ENCODE results near the gene ZBTB39. TPM values are rescaled to one million over a fixed set of nuclear protein-coding genes. Genes with fewer than 3 reads are reported as not detected.

ZBTB39 gene
- total and polyA plus RNA-seq, 2 of the 13 experiments (the other 11 are each of a cell fraction or from before 2014, with no cell fraction given) = 6.5 to 6.9 TPM

GRCh38 chr12:57008178-57008577 lies 1.8 kb upstream of the ZBTB39 start:
- Histone ChIP-seq H3K4me2 (ENCODE audit: low read depth, low read length) (peak overlapping the region; percentile 66; the same call in 1 of the 2 replicates), H3K9ac (ENCODE audit: insufficient read depth, low read depth, low read length) (no peak overlapping the region), H3K27ac (ENCODE audit: extremely low read length, insufficient read depth, low read length) (no peak overlapping the region), H4K20me1 (ENCODE audit: insufficient read depth, low read length) (no peaks in the 10 kb centered on the region), H3K27me3 (ENCODE audit: control insufficient read depth in 1 of 2, insufficient read depth in 2 of 2, low read length in 2 of 2) (peaks cover 3 to 9% of the 10 kb centered on the region in 2 experiments; a peak in 3 of 5 replicates), H3K79me2 (ENCODE audit: insufficient read depth, low read length) (peaks cover 14% of the 10 kb centered on the region), H3K9me3 (ENCODE audit: low read length) (no peaks in the 10 kb centered on the region), H3K4me3 (replicated peaks in 1 of 3; ENCODE audit: insufficient read depth in 1 of 3, low read depth in 2 of 3, low read length in 3 of 3) (no peak overlapping the region), H3K36me3 (replicated peaks in 1 of 2; ENCODE audit: control insufficient read depth in 1 of 2, insufficient read depth in 2 of 2, low read length in 2 of 2) (peaks cover 6 to 16% of the 10 kb centered on the region in 2 experiments), H3K4me1 (ENCODE audit: insufficient read depth, low read length) (peaks cover 42% of the 10 kb centered on the region), H2AFZ (ENCODE audit: low read length) (no peak overlapping the region)
- intact Hi-C loops (cut with micrococcal nuclease; ENCODE audit: unreplicated experiment) (loop anchor here (1.0 to 2.0 kb wide), 2 partner anchors 54 to 105 kb away; no protein-coding TSS in a partner anchor), in situ Hi-C loops (cut with HindIII; ENCODE audit: extremely low pct_ligation_motif_present, low pct_unique_long_range_greater_than_20kb) (loop anchor here (5.0 kb wide), 2 partner anchors 44 to 104 kb away; partner anchors contain the start of genes MYO1A and STAT6)
- peak; percentile 85 for FAIRE-seq
- BruUV-seq (replicated peaks) = no TSS peak
- POLR2A ChIA-PET = interaction anchor here (1.1 to 1.7 kb wide), 2 partner anchors 10 to 41 kb away, joined by 5 to 7 read pairs; no protein-coding TSS in a partner anchor
- peak; percentile 49 for ATAC-seq
- CTCF ChIA-PET (ENCODE audit: low intra/inter-chr PET ratio, low total read pairs) = interaction anchor here (1.1 to 4.6 kb wide), 3 partner anchors 54 to 104 kb away, joined by 3 to 72 read pairs (median 4); no protein-coding TSS in a partner anchor
- DNase-seq (ENCODE audit: low spot score) = peak; percentile 59
- no peak for TF ChIP-seq SNAPC2 (CRISPR knock-in tag; IDR thresholded peaks at IDR 0.05)
- no peak for TF ChIP-seq ETS1 (CRISPR knock-in tag; IDR thresholded peaks at IDR 0.05)
- peak; percentile 79 for TF ChIP-seq CTCF (CRISPR knock-in tag; IDR thresholded peaks at IDR 0.05)
- TF ChIP-seq THYN1 (CRISPR knock-in tag; IDR thresholded peaks at IDR 0.05; ENCODE audit: borderline replicate concordance, low read depth) = no peak
- no peak for TF ChIP-seq JUNB (CRISPR knock-in tag; IDR thresholded peaks at IDR 0.05; ENCODE audit: borderline replicate concordance)
- TF ChIP-seq ATRX (CRISPR knock-in tag; IDR thresholded peaks at IDR 0.05; ENCODE audit: borderline replicate concordance) = no peak
- no peak for TF ChIP-seq ZKSCAN1 (IDR thresholded peaks at IDR 0.05; ENCODE audit: low read length)
- no peak for TF ChIP-seq SALL1 (CRISPR knock-in tag; IDR thresholded peaks at IDR 0.05)
- TF ChIP-seq HOXA9 (CRISPR knock-in tag; IDR thresholded peaks at IDR 0.05; ENCODE audit: borderline replicate concordance) = no peak
- no peak for TF ChIP-seq FOXO4 (CRISPR knock-in tag; conservative IDR thresholded peaks at IDR 0.05)
- TF ChIP-seq ZBED4 (CRISPR knock-in tag; IDR thresholded peaks at IDR 0.05; ENCODE audit: borderline replicate concordance) = no peak
- peak; percentile 46; the same call in 1 of the 2 replicates for TF ChIP-seq RAD21 (CRISPR knock-in tag; IDR thresholded peaks at IDR 0.05)
- TF ChIP-seq GATA4 (IDR thresholded peaks at IDR 0.05; ENCODE audit: borderline replicate concordance, low read depth) = no peak
- no peak for TF ChIP-seq ZNF674 (CRISPR knock-in tag; IDR thresholded peaks at IDR 0.05; ENCODE audit: low read depth)
- TF ChIP-seq CEBPG (CRISPR knock-in tag; IDR thresholded peaks at IDR 0.05) = no peak
- TF ChIP-seq LCORL (IDR thresholded peaks at IDR 0.05) = no peak
- peak; percentile 5; the same call in 1 of the 2 replicates for TF ChIP-seq LCORL (CRISPR knock-in tag; IDR thresholded peaks at IDR 0.05)
- TF ChIP-seq STAG1 (CRISPR knock-in tag; IDR thresholded peaks at IDR 0.05) = peak; percentile 77
